Astrocyte (in vitro differentiated cells and primary cell): ENCODE data around the gene SFSWAP.

ENCODE experiments used
- EZH2 ChIP-seq: IDR thresholded peaks from 2 replicates; pipeline ENCODE4 v1.6.1; 2012; ENCODE audit warnings: mild to moderate bottlenecking, low read length, inconsistent platforms; ENCODE audit not compliant: insufficient read depth
- TF ChIP-seq, protein P1 (sequence below): IDR thresholded peaks from 2 replicates; pipeline ENCODE4 v1.5.1; 2011; ENCODE audit warnings: low read depth, mild to moderate bottlenecking, inconsistent platforms, low read length, moderate library complexity; ENCODE audit not compliant: insufficient read depth

GRCh38 chr12:131752451-131752850 lies 41.6 kb downstream of the SFSWAP start:
- TF ChIP-seq, protein P1, sequence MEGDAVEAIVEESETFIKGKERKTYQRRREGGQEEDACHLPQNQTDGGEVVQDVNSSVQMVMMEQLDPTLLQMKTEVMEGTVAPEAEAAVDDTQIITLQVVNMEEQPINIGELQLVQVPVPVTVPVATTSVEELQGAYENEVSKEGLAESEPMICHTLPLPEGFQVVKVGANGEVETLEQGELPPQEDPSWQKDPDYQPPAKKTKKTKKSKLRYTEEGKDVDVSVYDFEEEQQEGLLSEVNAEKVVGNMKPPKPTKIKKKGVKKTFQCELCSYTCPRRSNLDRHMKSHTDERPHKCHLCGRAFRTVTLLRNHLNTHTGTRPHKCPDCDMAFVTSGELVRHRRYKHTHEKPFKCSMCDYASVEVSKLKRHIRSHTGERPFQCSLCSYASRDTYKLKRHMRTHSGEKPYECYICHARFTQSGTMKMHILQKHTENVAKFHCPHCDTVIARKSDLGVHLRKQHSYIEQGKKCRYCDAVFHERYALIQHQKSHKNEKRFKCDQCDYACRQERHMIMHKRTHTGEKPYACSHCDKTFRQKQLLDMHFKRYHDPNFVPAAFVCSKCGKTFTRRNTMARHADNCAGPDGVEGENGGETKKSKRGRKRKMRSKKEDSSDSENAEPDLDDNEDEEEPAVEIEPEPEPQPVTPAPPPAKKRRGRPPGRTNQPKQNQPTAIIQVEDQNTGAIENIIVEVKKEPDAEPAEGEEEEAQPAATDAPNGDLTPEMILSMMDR = no peak
- no peak for TF ChIP-seq EZH2
